HG03565 (cell line): ENCODE data around the gene CLTB.

Experiments used
- ATAC-seq: cut with Tn5 transposase; IDR thresholded peaks from one replicate; pipeline ENCODE4 v1.9.1; 2021; ENCODE audit warnings: mild to moderate bottlenecking, moderate library complexity; ENCODE audit not compliant: unreplicated experiment

The CLTB gene

GRCh38 chr5:176356179-176356566, 60.2 kb downstream of the CLTB start:
- ATAC-seq = no peak

GRCh38 chr5:176355400-176356178, 60.8 kb downstream of the CLTB start:
- no peak for ATAC-seq

GRCh38 chr5:176353533-176353932, 62.8 kb downstream of the CLTB start:
- no peak for ATAC-seq

- no peak for ATAC-seq
Measured at GRCh38 chr5:176352116-176352878, 64.0 kb downstream of the CLTB start.

GRCh38 chr5:176350416-176350815, 65.9 kb downstream of the CLTB start:
- no peak for ATAC-seq

GRCh38 chr5:176342766-176343458, 73.4 kb downstream of the CLTB start:
- no peak for ATAC-seq
